GM19238 (cell line): Measurements from ENCODE around the gene MPP2.
"Not testable (repeated sequence)": the region's sequence is repeated elsewhere in the genome, so short reads cannot be mapped to it uniquely, and the experiment has no call there.

Experiments
- DNase-seq: peaks from one replicate; pipeline ENCODE4 v3.0.0; 2011; ENCODE audit warnings: low spot score; ENCODE audit not compliant: insufficient read length

MPP2 gene

GRCh38 chr17:43848601-43849000, 58.7 kb downstream of the MPP2 start:
- no peak for DNase-seq

GRCh38 chr17:43846963-43847371, 60.4 kb downstream of the MPP2 start, which contains the start of gene CD300LG:
CD300LG (plus strand) TSS chr17:43847176; CDS start chr17:43847217, 41 bp downstream.
- no peak for DNase-seq

- DNase-seq = peak; percentile 85
Measured at GRCh38 chr17:43846221-43846712, 61.1 kb downstream of the MPP2 start.

- no peak for DNase-seq
Measured at GRCh38 chr17:43845766-43846165, 61.6 kb downstream of the MPP2 start.

- DNase-seq = no peak
Measured at GRCh38 chr17:43844241-43844640, 63.1 kb downstream of the MPP2 start.

- no peak for DNase-seq
Measured at GRCh38 chr17:43842975-43843325, 64.4 kb downstream of the MPP2 start.

GRCh38 chr17:43842091-43842974, 65.0 kb downstream of the MPP2 start:
- DNase-seq = not testable (repeated sequence)

GRCh38 chr17:43841282-43841681, 66.1 kb downstream of the MPP2 start:
- DNase-seq = no peak

- no peak for DNase-seq
Measured at GRCh38 chr17:43840814-43841213, 66.5 kb downstream of the MPP2 start.

GRCh38 chr17:43839670-43840108, 67.6 kb downstream of the MPP2 start:
- no peak for DNase-seq

- no peak for DNase-seq
Measured at GRCh38 chr17:43834106-43834505, 73.2 kb downstream of the MPP2 start.

- DNase-seq = peak; percentile 21
Measured at GRCh38 chr17:43832976-43833829, 74.1 kb downstream of the MPP2 start, which contains the start of gene MPP3. MPP3 (minus strand) TSS chr17:43833146; CDS start chr17:43831906, 1,240 bp downstream.

GRCh38 chr17:43832168-43832975, 75.0 kb downstream of the MPP2 start:
- DNase-seq = no peak

GRCh38 chr17:43831633-43832032, 75.7 kb downstream of the MPP2 start:
- DNase-seq = no peak

GRCh38 chr17:43830510-43831140, 76.7 kb downstream of the MPP2 start:
- no peak for DNase-seq

- no peak for DNase-seq
Measured at GRCh38 chr17:43829738-43830137, 77.6 kb downstream of the MPP2 start.

GRCh38 chr17:43827596-43827995, 79.7 kb downstream of the MPP2 start:
- no peak for DNase-seq

GRCh38 chr17:43826206-43826605, 81.1 kb downstream of the MPP2 start:
- no peak for DNase-seq

GRCh38 chr17:43825567-43825966, 81.8 kb downstream of the MPP2 start:
- DNase-seq = no peak
